ENCODE measurements around the gene SZT2.

The SZT2 gene

GRCh38 chr1:43426221-43426620 is 36.5 kb downstream of the SZT2 start:
- Histone ChIP-seq H2AFZ (ENCODE audit: low read depth, low read length) (no peak overlapping the region), H3K4me3 (ENCODE audit: low read length) (no peak overlapping the region), H3K79me2 (ENCODE audit: low read length) (no peaks in the 10 kb centered on the region), H3K9ac (ENCODE audit: low read length) (no peak overlapping the region), H4K20me1 (ENCODE audit: insufficient read depth, low read length) (no peaks in the 10 kb centered on the region), H3K4me1 (ENCODE audit: low read length) (no peaks in the 10 kb centered on the region), H3K27ac (ENCODE audit: low read length) (no peak overlapping the region), H3K9me3 (ENCODE audit: insufficient read depth, low read length) (no peaks in the 10 kb centered on the region), H3K4me2 (ENCODE audit: low read length) (no peak overlapping the region), H3K36me3 (replicated peaks; ENCODE audit: low read depth, low read length) (no peaks in the 10 kb centered on the region), H3K27me3 (ENCODE audit: low read depth, low read length) (no peaks in the 10 kb centered on the region)
- TF ChIP-seq CTCF (IDR thresholded peaks at IDR 0.05; ENCODE audit: low read depth, low read length) = no peak
- no peak for TF ChIP-seq EZH2phosphoT487 (IDR thresholded peaks at IDR 0.05; ENCODE audit: low read depth)

GRCh38 chr1:43427524-43427923 is 37.8 kb downstream of the SZT2 start:
- Histone ChIP-seq H3K79me2 (ENCODE audit: low read length) (no peaks in the 10 kb centered on the region), H3K4me1 (ENCODE audit: low read length) (no peaks in the 10 kb centered on the region), H3K27ac (ENCODE audit: low read length) (no peak overlapping the region), H4K20me1 (ENCODE audit: insufficient read depth, low read length) (no peaks in the 10 kb centered on the region), H3K9me3 (ENCODE audit: insufficient read depth, low read length) (no peaks in the 10 kb centered on the region), H3K4me2 (ENCODE audit: low read length) (no peak overlapping the region), H3K9ac (ENCODE audit: low read length) (no peak overlapping the region), H3K27me3 (ENCODE audit: low read depth, low read length) (no peaks in the 10 kb centered on the region), H2AFZ (ENCODE audit: low read depth, low read length) (no peak overlapping the region), H3K36me3 (replicated peaks; ENCODE audit: low read depth, low read length) (no peaks in the 10 kb centered on the region), H3K4me3 (ENCODE audit: low read length) (no peak overlapping the region)
- TF ChIP-seq EZH2phosphoT487 (IDR thresholded peaks at IDR 0.05; ENCODE audit: low read depth) (no peak), CTCF (IDR thresholded peaks at IDR 0.05; ENCODE audit: low read depth, low read length) (no peak)

- no peak overlapping the region for H3K27ac ChIP-seq (ENCODE audit: low read length)
- TF ChIP-seq EZH2phosphoT487 (IDR thresholded peaks at IDR 0.05; ENCODE audit: low read depth) (no peak), CTCF (IDR thresholded peaks at IDR 0.05; ENCODE audit: low read depth, low read length) (no peak)
- no peaks in the 10 kb centered on the region for H3K36me3 ChIP-seq (replicated peaks; ENCODE audit: low read depth, low read length)
- no peaks in the 10 kb centered on the region for H3K79me2 ChIP-seq (ENCODE audit: low read length)
- no peak overlapping the region for H2AFZ ChIP-seq (ENCODE audit: low read depth, low read length)
- no peaks in the 10 kb centered on the region for H3K27me3 ChIP-seq (ENCODE audit: low read depth, low read length)
- no peak overlapping the region for H3K4me3 ChIP-seq (ENCODE audit: low read length)
- no peaks in the 10 kb centered on the region for H4K20me1 ChIP-seq (ENCODE audit: insufficient read depth, low read length)
- H3K4me1 ChIP-seq (ENCODE audit: low read length) = no peaks in the 10 kb centered on the region
- H3K9ac ChIP-seq (ENCODE audit: low read length) = no peak overlapping the region
- H3K9me3 ChIP-seq (ENCODE audit: insufficient read depth, low read length) = no peaks in the 10 kb centered on the region
- H3K4me2 ChIP-seq (ENCODE audit: low read length) = no peak overlapping the region
These were observed 38.2 kb downstream of the SZT2 start for GRCh38 chr1:43427941-43428340.

- Histone ChIP-seq H3K9me3 (ENCODE audit: insufficient read depth, low read length) (no peaks in the 10 kb centered on the region), H3K4me1 (ENCODE audit: low read length) (no peaks in the 10 kb centered on the region), H3K4me2 (ENCODE audit: low read length) (no peak overlapping the region), H3K36me3 (replicated peaks; ENCODE audit: low read depth, low read length) (no peaks in the 10 kb centered on the region), H2AFZ (ENCODE audit: low read depth, low read length) (no peak overlapping the region), H3K4me3 (ENCODE audit: low read length) (no peak overlapping the region), H3K9ac (ENCODE audit: low read length) (no peak overlapping the region), H3K79me2 (ENCODE audit: low read length) (no peaks in the 10 kb centered on the region), H4K20me1 (ENCODE audit: insufficient read depth, low read length) (no peaks in the 10 kb centered on the region), H3K27ac (ENCODE audit: low read length) (no peak overlapping the region), H3K27me3 (ENCODE audit: low read depth, low read length) (no peaks in the 10 kb centered on the region)
- TF ChIP-seq CTCF (IDR thresholded peaks at IDR 0.05; ENCODE audit: low read depth, low read length) = no peak
- no peak for TF ChIP-seq EZH2phosphoT487 (IDR thresholded peaks at IDR 0.05; ENCODE audit: low read depth)
These were observed 41.1 kb downstream of the SZT2 start for GRCh38 chr1:43430831-43431230.

All from OCI-LY3 (cell line).